Upper lobe of right lung (tissue), 1 donor: ENCODE results near the gene BRCA1. TPM values are rescaled to one million over a fixed set of nuclear protein-coding genes. Genes with fewer than 3 reads are reported as not detected.

Experiments
- ATAC-seq: fragments of 200-7000 bp; cut with Tn5 transposase; one replicate; pipeline ENCODE4 v1.9.1; 2020; ENCODE audit warnings: mild to moderate bottlenecking, moderate library complexity
- DNase-seq: peaks from one replicate; pipeline ENCODE4 v3.0.0-alpha.2; 2020
- H3K27ac ChIP-seq: fragments of 200-600 bp; one replicate; pipeline ENCODE4 v1.8.0; 2022
- H3K27me3 ChIP-seq: fragments of 200-600 bp; one replicate; pipeline ENCODE4 v1.8.0; 2022; ENCODE audit warnings: mild to moderate bottlenecking
- H3K36me3 ChIP-seq: fragments of 200-600 bp; one replicate; pipeline ENCODE4 v1.8.0; 2022
- H3K4me1 ChIP-seq: fragments of 200-600 bp; one replicate; pipeline ENCODE4 v1.8.0; 2022
- H3K4me3 ChIP-seq: fragments of 200-600 bp; one replicate; pipeline ENCODE4 v1.8.0; 2022; ENCODE audit warnings: mild to moderate bottlenecking
- H3K9me3 ChIP-seq: fragments of 200-600 bp; one replicate; pipeline ENCODE4 v1.8.0; 2022
- intact Hi-C: fragments of 100-400 bp; cut with DNase I; formaldehyde crosslinking; loops from one replicate; pipeline ENCODE4 v1.11.0; 2022
- total RNA-seq: library from RNA; stranded (reverse); fragmentation: NEBNext Ultra II Directional; extraction: Animal tissue kit (Norgen Biotek cat#: 25700); gene quantifications from one replicate; pipeline ENCODE4 v1.2.1, GENCODE V29; 2021
- TF ChIP-seq, protein P1 (sequence below): fragments of 200-600 bp; IDR thresholded peaks from one replicate; pipeline ENCODE4 v1.8.0; 2022; ENCODE audit warnings: antibody characterized with exemption
- donor health status: DM: no; HTN: yes; CAD: no; lungs with severe emphysema.

BRCA1 gene
- total RNA-seq, 1 donor from 2014 or later: 4.0 TPM

DNA sequence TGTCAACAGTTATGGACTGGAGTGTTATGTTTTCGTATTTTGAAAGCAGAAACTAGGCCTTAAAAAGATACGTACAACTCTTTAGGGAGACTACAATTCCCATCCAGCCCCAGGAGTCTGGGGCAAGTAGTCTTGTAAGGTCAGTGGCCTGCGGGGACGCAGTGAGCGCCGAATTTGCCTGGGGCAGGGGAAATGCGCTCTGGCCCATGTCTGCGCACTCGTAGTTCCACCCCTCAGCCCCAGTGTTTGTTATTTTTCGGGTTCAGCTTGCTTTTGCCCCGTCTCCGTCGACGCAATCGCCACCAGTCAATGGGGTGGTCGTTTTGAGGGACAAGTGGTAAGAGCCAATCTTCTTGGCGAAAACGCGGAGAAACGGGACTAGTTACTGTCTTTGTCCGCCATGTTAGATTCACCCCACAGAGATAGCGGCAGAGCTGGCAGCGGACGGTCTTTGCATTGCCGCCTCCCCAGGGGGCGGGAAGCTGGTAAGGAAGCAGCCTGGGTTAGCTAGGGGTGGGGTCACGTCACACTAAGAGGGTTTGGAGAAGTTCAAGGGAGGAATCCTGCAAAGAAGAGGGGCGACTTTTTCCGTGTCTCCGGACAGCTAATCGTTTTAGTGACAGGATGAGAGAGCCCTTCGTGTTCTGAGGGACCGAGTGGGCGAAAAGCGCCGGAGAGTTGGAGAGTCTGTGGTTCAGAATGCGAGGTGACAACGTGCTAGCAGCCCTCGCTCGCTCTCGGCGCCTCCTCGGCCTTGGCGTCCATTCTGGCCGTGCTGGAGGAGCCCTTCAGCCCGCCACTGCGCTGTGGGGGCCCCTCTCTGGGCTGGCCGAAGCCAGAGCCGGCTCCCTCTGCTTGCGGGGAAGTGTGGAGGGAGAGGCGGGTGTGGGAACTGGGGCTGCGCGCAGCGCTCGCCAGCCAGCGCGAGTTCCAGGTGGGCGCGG lies 1.1 kb upstream of the BRCA1 start:
- Histone ChIP-seq H3K27ac (peak overlapping the region; percentile 88), H3K4me1 (peaks cover 24% of the 10 kb centered on the region), H3K4me3 (peak overlapping the region; percentile 77), H3K27me3 (no peaks in the 10 kb centered on the region), H3K9me3 (no peaks in the 10 kb centered on the region), H3K36me3 (no peaks in the 10 kb centered on the region)
- TF ChIP-seq, protein P1, sequence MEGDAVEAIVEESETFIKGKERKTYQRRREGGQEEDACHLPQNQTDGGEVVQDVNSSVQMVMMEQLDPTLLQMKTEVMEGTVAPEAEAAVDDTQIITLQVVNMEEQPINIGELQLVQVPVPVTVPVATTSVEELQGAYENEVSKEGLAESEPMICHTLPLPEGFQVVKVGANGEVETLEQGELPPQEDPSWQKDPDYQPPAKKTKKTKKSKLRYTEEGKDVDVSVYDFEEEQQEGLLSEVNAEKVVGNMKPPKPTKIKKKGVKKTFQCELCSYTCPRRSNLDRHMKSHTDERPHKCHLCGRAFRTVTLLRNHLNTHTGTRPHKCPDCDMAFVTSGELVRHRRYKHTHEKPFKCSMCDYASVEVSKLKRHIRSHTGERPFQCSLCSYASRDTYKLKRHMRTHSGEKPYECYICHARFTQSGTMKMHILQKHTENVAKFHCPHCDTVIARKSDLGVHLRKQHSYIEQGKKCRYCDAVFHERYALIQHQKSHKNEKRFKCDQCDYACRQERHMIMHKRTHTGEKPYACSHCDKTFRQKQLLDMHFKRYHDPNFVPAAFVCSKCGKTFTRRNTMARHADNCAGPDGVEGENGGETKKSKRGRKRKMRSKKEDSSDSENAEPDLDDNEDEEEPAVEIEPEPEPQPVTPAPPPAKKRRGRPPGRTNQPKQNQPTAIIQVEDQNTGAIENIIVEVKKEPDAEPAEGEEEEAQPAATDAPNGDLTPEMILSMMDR: no peak
- DNase-seq: no peak
- intact Hi-C loops: no loop called here
- ATAC-seq: no peak

DNA sequence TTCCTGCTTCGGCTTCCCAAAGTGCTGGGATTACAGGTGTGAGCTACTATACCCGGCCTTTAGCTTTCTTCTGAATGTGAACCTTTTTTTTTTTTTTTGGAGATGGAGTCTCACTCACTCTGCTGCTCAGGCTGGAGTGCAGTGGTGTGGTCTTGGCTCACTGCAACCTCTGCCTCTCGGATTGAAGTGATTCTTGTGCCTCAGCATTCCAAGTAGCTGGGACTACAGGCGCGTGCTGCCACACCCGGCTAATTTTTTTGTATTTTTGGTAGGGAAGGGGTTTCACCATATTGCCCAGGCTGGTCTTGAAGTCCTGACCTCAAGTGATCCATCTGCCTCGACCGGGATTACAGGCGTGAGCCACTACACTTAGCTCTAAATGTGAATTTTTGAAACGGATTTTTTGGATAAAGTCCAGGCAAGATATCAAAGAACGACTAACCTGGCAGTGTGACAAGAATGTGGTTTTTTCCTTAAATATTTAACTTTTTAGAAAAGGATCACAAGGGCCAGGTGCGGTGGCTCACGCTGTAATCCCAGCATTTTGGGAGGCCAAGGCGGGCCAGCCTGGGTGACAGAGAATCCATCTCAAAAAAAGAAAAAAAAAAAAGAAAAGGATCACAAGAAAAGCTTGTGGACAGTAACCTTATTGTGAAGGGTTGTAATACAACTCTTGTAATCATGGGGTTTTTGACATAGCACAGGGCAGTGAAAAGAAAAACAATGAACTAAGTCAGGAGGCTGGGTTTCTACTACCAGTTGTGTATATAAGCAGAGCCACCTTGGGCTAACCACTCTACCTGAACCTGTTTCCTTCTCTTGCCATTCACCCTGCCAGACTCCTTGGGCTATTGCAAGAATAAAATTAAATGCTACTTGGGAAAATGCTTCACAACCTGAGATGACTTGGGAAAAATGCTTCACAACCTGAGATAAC lies 6.2 kb downstream of the BRCA1 start:
- ATAC-seq (no peak), DNase-seq (no peak)
- Histone ChIP-seq H3K9me3 (no peaks in the 10 kb centered on the region), H3K27ac (no peak overlapping the region), H3K27me3 (no peaks in the 10 kb centered on the region), H3K4me3 (no peak overlapping the region), H3K36me3 (no peaks in the 10 kb centered on the region), H3K4me1 (no peaks in the 10 kb centered on the region)
- intact Hi-C loops: no loop called here
- TF ChIP-seq, protein P1: no peak

DNA sequence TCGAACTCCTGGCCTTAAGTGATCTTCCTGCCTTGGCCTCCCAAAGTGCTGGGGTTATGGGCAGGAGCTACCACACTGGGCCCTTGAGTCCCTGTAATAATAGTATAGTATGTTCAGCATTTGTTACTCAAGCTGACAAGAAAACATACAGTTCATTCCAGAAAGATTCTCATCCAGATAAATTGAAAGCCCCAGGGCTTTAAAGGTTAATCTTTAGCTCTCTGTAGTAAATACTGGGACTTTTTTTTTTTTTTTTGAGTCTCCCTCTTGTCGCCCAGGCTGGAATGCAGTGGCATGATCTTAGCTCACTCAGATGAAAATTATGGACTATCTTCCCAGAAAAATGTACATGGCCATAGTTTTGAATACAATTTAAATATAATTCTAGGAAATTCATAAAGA lies 11.0 kb downstream of the BRCA1 start:
- Histone ChIP-seq H3K27me3 (no peaks in the 10 kb centered on the region), H3K4me3 (no peak overlapping the region), H3K36me3 (no peaks in the 10 kb centered on the region), H3K27ac (no peak overlapping the region), H3K4me1 (no peaks in the 10 kb centered on the region), H3K9me3 (no peaks in the 10 kb centered on the region)
- ATAC-seq (no peak), DNase-seq (no peak)
- intact Hi-C loops: no loop called here
- TF ChIP-seq, protein P1: no peak

DNA sequence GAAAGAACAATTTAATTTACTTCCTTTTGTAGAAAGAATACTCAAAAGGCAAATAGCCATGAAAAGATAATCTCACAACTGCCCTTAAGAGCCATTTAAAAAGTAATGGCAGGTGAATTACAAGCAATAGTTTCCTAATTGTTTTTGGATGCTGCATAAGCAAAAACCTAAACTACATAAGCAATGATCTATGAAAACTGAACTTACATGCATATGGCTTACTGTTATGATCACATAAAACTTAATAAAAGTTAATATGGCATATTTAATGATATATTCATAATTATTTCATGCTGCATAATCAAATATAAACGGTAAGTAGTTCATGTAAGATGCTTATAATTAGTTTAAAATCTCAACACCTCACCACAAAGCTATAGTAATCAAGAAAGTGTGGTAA lies 18.6 kb downstream of the BRCA1 start:
- H3K4me1 ChIP-seq: no peaks in the 10 kb centered on the region
- no peaks in the 10 kb centered on the region for H3K36me3 ChIP-seq
- TF ChIP-seq, protein P1: no peak
- no peak for ATAC-seq
- H3K27ac ChIP-seq: no peak overlapping the region
- H3K4me3 ChIP-seq: no peak overlapping the region
- no peaks in the 10 kb centered on the region for H3K9me3 ChIP-seq
- no peak for DNase-seq
- intact Hi-C loops: no loop called here
- no peaks in the 10 kb centered on the region for H3K27me3 ChIP-seq

DNA sequence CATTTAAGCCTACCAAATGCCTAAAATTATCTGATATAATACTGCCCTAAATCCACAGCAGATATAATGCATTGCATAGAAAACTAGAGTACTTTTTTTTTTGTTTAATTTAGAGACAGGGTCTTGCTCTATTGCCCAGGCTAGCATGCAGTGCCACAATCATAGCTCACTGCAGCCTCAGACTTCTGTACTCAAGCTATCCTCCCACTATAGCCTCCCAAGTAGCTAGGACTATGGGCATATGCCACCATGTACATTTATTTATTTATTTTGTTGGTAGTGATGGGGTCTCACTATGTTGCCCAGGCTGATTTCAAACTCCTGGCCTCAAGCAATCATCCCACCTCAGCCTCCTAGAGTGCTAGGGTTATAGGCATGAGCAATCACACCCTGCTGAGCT lies 20.0 kb downstream of the BRCA1 start:
- no peaks in the 10 kb centered on the region for H3K36me3 ChIP-seq
- intact Hi-C loops: no loop called here
- TF ChIP-seq, protein P1: no peak
- no peak overlapping the region for H3K4me3 ChIP-seq
- no peaks in the 10 kb centered on the region for H3K27me3 ChIP-seq
- no peaks in the 10 kb centered on the region for H3K4me1 ChIP-seq
- H3K9me3 ChIP-seq: no peaks in the 10 kb centered on the region
- no peak overlapping the region for H3K27ac ChIP-seq
- ATAC-seq (no peak), DNase-seq (no peak)
